ENCODE data around the gene PLET1.

PLET1 gene

DNA sequence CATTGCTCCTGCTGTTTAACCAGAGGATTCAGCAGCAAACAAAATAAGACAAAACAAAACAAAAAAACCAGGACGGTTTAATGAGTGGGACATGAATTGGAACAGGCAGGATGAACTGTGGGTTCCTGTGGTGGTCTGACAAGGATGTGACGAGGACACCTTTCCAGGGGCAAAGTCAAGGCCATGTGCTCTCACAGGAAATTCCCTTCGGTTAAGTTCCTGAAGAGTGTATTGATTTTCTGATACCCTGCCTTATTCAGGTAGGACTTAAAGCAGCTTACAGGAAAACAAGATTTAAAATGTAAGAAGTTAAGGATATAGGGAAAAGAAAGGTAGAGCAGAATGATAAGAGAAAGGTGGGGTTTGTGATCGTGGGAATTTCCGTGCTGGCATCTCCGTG, 8.5 kb upstream of the PLET1 start:
- no peak overlapping the region for H3K4me3 ChIP-seq (replicated peaks; ENCODE audit: low read depth, low read length)
- TF ChIP-seq, protein P1, sequence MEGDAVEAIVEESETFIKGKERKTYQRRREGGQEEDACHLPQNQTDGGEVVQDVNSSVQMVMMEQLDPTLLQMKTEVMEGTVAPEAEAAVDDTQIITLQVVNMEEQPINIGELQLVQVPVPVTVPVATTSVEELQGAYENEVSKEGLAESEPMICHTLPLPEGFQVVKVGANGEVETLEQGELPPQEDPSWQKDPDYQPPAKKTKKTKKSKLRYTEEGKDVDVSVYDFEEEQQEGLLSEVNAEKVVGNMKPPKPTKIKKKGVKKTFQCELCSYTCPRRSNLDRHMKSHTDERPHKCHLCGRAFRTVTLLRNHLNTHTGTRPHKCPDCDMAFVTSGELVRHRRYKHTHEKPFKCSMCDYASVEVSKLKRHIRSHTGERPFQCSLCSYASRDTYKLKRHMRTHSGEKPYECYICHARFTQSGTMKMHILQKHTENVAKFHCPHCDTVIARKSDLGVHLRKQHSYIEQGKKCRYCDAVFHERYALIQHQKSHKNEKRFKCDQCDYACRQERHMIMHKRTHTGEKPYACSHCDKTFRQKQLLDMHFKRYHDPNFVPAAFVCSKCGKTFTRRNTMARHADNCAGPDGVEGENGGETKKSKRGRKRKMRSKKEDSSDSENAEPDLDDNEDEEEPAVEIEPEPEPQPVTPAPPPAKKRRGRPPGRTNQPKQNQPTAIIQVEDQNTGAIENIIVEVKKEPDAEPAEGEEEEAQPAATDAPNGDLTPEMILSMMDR (IDR thresholded peaks at IDR 0.05; ENCODE audit: low read length, missing control alignments) = no peak
- no peak for DNase-seq (ENCODE audit: low read depth)

DNA sequence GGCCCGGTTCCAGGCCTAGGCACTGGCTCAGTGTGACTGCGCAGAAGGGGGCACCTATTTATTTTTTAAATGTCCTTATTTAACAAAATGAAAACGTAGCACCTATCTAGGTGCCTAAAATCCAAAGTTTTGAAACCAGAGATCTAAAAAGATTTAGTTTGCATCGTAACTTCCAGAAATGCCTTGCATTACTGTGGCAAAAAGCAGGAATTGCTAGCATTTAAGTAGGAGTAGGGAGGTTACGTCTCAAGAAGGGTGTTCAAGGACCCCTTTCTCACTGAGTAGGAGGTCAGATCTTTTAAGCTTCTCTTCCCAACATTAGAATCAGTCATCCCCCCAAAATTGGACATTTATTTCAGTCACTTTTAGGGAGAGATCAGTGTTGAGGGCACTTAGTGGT, 7.7 kb upstream of the PLET1 start:
- no peak for DNase-seq (ENCODE audit: low read depth)
- H3K4me3 ChIP-seq (replicated peaks; ENCODE audit: low read depth, low read length) = no peak overlapping the region
- TF ChIP-seq, protein P1 (IDR thresholded peaks at IDR 0.05; ENCODE audit: low read length, missing control alignments) = no peak

DNA sequence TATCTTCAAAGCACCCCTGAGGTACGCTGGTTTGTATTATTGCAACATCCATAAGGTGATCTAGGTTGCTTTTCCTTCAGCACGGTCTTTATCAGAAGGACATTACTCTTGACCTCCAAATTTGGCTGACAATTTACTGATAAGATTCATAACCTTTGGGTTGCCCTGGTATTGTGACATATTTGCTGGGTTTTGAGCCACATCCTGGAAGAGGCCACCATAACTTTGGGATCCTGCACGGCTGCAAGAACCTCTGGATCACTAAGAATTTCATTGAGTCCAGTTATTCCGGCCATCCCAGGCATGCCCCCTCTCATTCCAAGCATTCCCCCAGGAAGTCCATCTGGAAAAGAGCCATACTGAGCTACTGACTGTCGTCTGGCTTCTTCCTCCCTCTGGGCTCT, 6.5 kb upstream of the PLET1 start:
- no peak for DNase-seq (ENCODE audit: low read depth)
- TF ChIP-seq, protein P1 (IDR thresholded peaks at IDR 0.05; ENCODE audit: low read length, missing control alignments) = no peak
- no peak overlapping the region for H3K4me3 ChIP-seq (replicated peaks; ENCODE audit: low read depth, low read length)

DNA sequence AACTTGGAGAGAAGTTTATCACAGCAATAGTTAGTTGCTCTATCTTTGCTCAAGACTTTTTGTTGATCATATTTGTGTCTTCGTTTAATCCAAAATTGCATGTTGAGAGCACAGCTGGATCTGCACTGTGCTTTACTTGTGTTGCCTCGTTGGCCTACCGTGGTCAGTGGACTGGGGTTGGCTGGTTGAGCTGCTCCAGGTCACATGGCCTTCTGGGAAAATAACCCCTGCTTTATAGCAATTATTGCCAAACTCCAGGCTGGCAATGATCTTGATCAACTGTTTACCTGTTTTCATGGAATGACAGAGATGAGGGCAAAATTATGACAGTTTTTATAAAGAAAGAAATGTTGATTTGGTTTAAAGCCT, 5.7 kb upstream of the PLET1 start:
- TF ChIP-seq, protein P1 (IDR thresholded peaks at IDR 0.05; ENCODE audit: low read length, missing control alignments) = no peak

DNA sequence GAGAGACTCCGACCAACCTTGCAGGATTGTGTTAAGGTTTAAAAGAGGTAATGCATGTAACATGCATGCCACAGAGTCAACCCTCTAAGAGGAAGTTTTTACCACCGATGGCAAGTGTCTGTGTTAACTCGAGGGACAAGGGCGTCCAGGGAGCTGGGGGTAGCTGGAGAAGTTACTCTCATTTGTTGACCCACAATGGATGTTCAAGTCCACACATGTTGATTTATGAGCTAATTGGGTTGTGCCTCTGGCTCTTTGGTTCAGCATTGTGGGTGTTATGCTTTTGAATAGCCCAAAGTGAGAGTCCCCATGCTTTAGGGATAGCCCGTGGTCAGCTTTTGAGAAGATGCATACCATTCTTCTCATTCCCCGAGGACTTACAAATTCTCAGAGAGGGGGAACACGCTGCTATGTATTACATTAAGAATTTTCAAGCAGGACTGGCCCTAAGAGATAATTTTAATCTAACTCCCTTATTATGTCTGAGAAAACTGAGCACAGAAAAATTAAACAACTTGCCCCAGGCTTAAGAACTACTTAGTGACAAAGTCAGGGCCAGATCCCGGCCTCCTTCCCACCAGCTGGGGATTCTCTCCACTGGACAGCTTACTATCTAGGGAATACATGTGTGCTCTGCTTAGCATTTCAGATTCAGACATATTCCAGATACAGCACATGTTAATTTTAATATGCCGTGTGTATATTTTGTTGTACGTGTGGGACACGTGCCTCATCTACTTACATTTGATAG, 5.2 kb upstream of the PLET1 start:
- no peak for DNase-seq (ENCODE audit: low read depth)
- TF ChIP-seq, protein P1 (IDR thresholded peaks at IDR 0.05; ENCODE audit: low read length, missing control alignments) = no peak
- H3K4me3 ChIP-seq (replicated peaks; ENCODE audit: low read depth, low read length) = no peak overlapping the region

More for the DNA sequence above, 5.7 kb upstream of the PLET1 start:
- DNase-seq (ENCODE audit: low read depth) = no peak
- H3K4me3 ChIP-seq (replicated peaks; ENCODE audit: low read depth, low read length) = no peak overlapping the region

DNA sequence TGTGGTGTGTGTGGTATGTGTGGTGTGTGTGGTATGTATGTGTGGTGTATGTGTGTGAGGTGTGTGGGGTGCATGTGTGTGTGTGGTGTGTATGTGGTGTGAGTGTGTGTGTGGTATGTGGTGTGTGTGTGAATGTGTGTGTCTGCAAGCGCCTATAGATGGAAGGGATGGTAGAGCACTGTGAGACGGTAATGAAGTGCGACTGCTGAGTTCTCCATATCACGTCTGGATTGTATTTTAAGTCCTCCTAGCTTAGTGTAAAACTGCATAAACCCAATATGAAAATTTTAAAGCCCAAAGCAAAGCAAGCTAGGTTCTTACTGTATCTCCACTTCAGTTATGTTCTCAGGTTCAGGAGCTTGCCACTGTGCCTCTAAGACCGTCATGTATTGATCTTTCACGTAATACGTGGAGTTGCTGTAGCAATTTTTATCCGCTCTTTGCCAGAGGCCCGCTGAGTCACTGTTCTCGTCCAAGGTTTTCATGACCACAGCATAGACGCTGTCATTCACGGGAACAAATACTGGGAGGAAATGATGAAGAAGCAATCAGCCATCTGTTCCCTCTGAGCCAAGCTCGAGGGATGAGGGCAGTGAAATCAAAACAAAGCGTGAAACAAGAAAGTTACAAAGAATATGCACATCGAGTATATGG, 5.5 kb downstream of the PLET1 start:
- peak; percentile 89 for DNase-seq (ENCODE audit: low read depth)
- no peak overlapping the region for H3K4me3 ChIP-seq (replicated peaks; ENCODE audit: low read depth, low read length)
- TF ChIP-seq, protein P1 (IDR thresholded peaks at IDR 0.05; ENCODE audit: low read length, missing control alignments) = no peak

Data from fibroblast of pulmonary artery (primary cell).